Body of pancreas (tissue), 4 donors: Measurements from ENCODE around the gene COPG2. TPM values are rescaled to one million over a fixed set of nuclear protein-coding genes. Genes with fewer than 3 reads are reported as not detected.
"Not testable (repeated sequence)": the region's sequence is repeated elsewhere in the genome, so short reads cannot be mapped to it uniquely, and the experiment has no call there.

Experiments
- ATAC-seq: fragments of 150-250 bp; one replicate; pipeline ENCODE4 v1.9.1; 2016
- DNase-seq, 4 donors: peaks; one replicate each; pipeline ENCODE4 v3.0.0-alpha.2; 2019
- H3K27ac ChIP-seq, 4 donors: fragments of 200-600 bp; sonication (generic); 1 replicate in 3 of 4; 2 replicates in 1 of 4; pipeline versions ENCODE4 v1.5.1 to v1.6.1; 2016 to 2019; ENCODE audit warnings: mild to moderate bottlenecking in 1 of 4, mixed read lengths in 1 of 4, moderate library complexity in 1 of 4
- H3K27me3 ChIP-seq, 2 donors: fragments of 200-600 bp; sonication (generic); one replicate each; pipeline ENCODE4 v1.6.0; 2016; ENCODE audit warnings: mild to moderate bottlenecking in 1 of 2
- H3K36me3 ChIP-seq, 2 donors: fragments of 200-600 bp; sonication (generic); replicated peaks in 1 of 2; 2 replicates each; pipeline ENCODE4 v1.5.1; 2016; ENCODE audit warnings: low read depth in 2 of 2; ENCODE audit not compliant: insufficient read depth in 1 of 2
- H3K4me1 ChIP-seq: fragments of 200-600 bp; sonication (generic); one replicate; pipeline ENCODE4 v1.6.0; 2016
- H3K4me3 ChIP-seq, 2 donors: fragments of 200-600 bp; sonication (generic); 1 replicate in 1 of 2; 2 replicates in 1 of 2; pipeline ENCODE4 v1.5.1; 2016 to 2019
- H3K9me3 ChIP-seq, 3 donors: fragments of 200-600 bp; sonication (generic); 1 replicate in 2 of 3; 2 replicates in 1 of 3; pipeline ENCODE4 v1.5.1; 2016
- POLR2A ChIP-seq, 3 donors: fragments of 450-650 bp; IDR thresholded peaks; one replicate each; pipeline ENCODE4 v1.6.1; 2016; ENCODE audit warnings: antibody characterized with exemption in 3 of 3, mild to moderate bottlenecking in 2 of 3
- WGBS, 2 donors: methylation state at CpG; one replicate each; pipeline ENCODE4 v1.1.5; 2017; 5-methylcytosine and 5-hydroxymethylcytosine counted together
- intact Hi-C: fragments of 100-400 bp; cut with DNase I; formaldehyde crosslinking; loops from one replicate; pipeline ENCODE4 v1.15.1; 2023
- total RNA-seq, 2 donors: library from RNA; depleted of rRNA; stranded (reverse); fragments of >200 nt; gene quantifications; one replicate each; pipeline ENCODE4 v1.1.0, GENCODE V29; 2016
- TF ChIP-seq, protein P1 (sequence below), 7 experiments: fragments of 450-650 bp in 4 of 7; fragments of 200-600 bp in 3 of 7; sonication (generic) in 3 of 7; IDR thresholded peaks; one replicate each; pipeline ENCODE4 v1.5.1; 2016 to 2019; ENCODE audit warnings: antibody characterized with exemption in 7 of 7

The COPG2 gene
- total RNA-seq, 2 donors from 2014 or later, result 12.5 to 14.5 TPM

DNA sequence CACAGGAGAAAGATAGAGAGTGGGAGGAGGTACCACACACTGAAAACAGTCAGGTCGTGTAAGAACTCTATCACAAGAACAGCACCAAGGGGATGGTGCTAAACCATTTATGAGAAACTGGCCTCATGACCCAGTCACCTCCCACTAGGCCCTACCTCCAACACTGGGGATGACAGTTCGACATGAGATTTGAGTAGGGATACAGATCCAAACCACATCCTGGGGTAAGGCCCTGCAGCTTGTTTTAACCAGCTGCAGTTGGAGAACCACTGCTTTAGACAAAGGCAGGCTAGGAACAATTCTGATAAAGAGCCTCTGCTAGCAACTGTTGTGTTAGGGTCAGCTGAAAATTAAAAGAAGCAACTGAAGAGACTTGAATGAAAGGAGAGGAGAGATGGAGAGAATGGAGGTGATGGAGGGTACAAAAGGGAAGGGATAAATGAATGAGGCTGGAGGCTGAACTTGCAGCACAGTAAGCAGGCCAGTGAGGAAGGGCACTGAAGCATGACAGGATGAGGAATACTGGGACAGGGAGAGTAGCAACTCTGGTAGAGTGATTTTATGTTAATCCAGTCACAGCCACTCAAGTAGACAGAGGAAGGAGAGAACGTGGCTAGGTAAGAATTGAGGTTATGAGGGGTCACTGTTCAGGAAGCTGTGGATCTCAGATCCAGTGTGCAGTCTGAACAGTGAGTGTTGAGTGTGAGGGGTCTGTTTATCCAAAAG is 153.1 kb downstream of the COPG2 start:
- ATAC-seq, result no peak
- H3K9me3 ChIP-seq, result no peaks in the 10 kb centered on the region
- intact Hi-C loops, result no loop called here
- H3K4me1 ChIP-seq, result peaks cover 16% of the 10 kb centered on the region
- no peaks in the 10 kb centered on the region for H3K27me3 ChIP-seq
- no peak overlapping the region for H3K4me3 ChIP-seq
- no peaks in the 10 kb centered on the region for H3K36me3 ChIP-seq
- no peak for DNase-seq
- no peak for TF ChIP-seq POLR2A (IDR thresholded peaks at IDR 0.05)
- TF ChIP-seq, protein P1, sequence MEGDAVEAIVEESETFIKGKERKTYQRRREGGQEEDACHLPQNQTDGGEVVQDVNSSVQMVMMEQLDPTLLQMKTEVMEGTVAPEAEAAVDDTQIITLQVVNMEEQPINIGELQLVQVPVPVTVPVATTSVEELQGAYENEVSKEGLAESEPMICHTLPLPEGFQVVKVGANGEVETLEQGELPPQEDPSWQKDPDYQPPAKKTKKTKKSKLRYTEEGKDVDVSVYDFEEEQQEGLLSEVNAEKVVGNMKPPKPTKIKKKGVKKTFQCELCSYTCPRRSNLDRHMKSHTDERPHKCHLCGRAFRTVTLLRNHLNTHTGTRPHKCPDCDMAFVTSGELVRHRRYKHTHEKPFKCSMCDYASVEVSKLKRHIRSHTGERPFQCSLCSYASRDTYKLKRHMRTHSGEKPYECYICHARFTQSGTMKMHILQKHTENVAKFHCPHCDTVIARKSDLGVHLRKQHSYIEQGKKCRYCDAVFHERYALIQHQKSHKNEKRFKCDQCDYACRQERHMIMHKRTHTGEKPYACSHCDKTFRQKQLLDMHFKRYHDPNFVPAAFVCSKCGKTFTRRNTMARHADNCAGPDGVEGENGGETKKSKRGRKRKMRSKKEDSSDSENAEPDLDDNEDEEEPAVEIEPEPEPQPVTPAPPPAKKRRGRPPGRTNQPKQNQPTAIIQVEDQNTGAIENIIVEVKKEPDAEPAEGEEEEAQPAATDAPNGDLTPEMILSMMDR (IDR thresholded peaks at IDR 0.05), result no peak
- no peak overlapping the region for H3K27ac ChIP-seq
- 83 to 86% methylated on average over 3 of the region's 3 CpGs for WGBS, 2 donors

DNA sequence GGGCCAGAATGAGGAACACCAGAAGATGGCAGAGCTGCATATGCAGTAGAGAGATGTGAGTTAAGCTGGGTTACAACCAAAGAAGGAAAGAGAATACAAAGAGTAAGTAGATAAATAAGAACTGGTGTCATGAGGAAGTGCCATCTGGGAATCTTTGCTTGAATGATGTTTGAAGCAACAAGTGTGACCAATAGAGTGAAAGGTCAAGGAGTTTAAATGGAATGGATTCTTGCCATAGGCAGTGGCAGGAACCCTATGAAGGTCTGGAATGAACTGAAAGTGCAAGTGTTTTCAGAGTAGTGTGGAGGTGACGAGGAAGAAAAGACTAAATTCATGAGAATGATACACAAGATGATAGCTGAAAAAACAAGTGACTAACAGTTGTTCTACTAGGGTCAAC is 155.1 kb downstream of the COPG2 start:
- DNase-seq (no peak), ATAC-seq (no peak)
- Histone ChIP-seq H3K4me3 (no peak overlapping the region), H3K27ac (no peak overlapping the region), H3K9me3 (no peaks in the 10 kb centered on the region), H3K4me1 (peaks cover 16% of the 10 kb centered on the region), H3K27me3 (no peaks in the 10 kb centered on the region), H3K36me3 (no peaks in the 10 kb centered on the region)
- intact Hi-C loops, result no loop called here
- WGBS, 2 donors, result 100% methylated on average over 1 of the region's 1 CpG
- TF ChIP-seq, protein P1 (IDR thresholded peaks at IDR 0.05), result no peak
- TF ChIP-seq POLR2A (IDR thresholded peaks at IDR 0.05), result no peak

DNA sequence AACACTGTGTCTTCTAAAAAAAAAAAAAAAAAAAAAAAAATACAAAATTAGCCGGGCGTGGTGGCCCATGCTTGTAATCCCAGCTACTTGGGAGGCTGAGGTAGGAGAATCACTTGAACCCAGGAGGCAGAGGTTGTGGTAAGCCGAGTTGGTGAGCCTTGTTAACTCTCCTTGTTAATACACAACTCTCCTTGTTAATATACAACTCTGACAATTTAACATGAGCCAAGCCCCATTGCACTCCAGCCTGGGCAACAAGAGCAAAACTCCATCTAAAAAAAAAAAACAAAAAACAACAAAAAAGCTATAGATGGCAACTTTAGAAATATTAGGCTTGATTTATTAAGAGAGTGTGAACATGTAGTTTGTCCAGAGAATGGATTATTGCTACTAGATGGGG is 156.5 kb downstream of the COPG2 start:
- intact Hi-C loops, H3K36me3 ChIP-seq, H3K4me3 ChIP-seq, DNase-seq, H3K27me3 ChIP-seq, H3K9me3 ChIP-seq, H3K27ac ChIP-seq, ATAC-seq: not testable (repeated sequence)
- peaks cover 16% of the 10 kb centered on the region for H3K4me1 ChIP-seq
- WGBS, 2 donors, result 71% methylated on average over 3 of the region's 3 CpGs

DNA sequence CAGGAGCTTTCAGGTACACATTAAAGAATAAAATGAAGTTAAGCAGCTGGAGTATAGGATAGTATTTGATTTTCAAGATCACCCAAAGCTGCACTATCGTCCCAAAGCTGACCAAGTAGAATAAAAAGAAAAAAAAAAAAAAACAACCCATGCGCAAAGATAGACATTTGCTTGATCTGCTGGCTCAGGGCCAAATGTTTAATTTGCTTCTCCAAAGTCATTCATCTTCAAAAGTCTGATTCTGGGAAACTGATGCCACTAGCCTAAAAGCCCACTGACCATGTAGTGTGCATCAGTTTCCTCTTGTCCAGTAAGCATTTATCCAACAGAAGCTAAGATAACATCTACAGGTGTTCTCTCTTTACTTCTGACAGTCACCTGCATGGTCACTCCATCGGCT is 162.2 kb downstream of the COPG2 start:
- ATAC-seq, result no peak
- Histone ChIP-seq H3K27ac (no peak overlapping the region), H3K9me3 (no peaks in the 10 kb centered on the region), H3K4me3 (no peak overlapping the region), H3K4me1 (peaks cover 7% of the 10 kb centered on the region), H3K36me3 (peaks cover 9 to 18% of the 10 kb centered on the region in 2 donors), H3K27me3 (no peaks in the 10 kb centered on the region)
- TF ChIP-seq POLR2A (IDR thresholded peaks at IDR 0.05), result no peak
- TF ChIP-seq, protein P1 (IDR thresholded peaks at IDR 0.05), result no peak
- intact Hi-C loops, result no loop called here
- WGBS, 2 donors, result 88 to 93% methylated on average over 3 of the region's 3 CpGs
- DNase-seq, result no peak

DNA sequence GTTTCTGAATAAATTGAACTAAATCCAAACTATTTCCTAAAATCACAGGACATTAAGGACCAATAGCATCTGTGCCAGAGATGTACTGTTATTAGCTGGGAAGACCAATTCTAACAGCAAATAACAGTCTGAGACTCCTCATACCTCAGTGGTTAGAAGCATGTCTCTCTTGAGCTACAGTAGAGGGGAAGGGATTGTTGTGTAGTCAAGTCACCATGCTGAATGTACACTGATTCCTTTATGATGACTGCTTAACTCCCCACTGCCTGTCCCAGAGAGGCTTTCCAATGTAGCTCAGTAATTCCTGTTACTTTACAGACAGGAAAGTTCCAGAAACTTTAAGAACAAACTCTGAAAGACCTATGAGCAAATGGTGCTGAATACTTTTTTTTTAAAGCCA is 162.8 kb downstream of the COPG2 start:
- intact Hi-C loops, result no loop called here
- Histone ChIP-seq H3K27me3 (no peaks in the 10 kb centered on the region), H3K36me3 (peaks cover 14 to 19% of the 10 kb centered on the region in 2 donors), H3K4me3 (no peak overlapping the region), H3K27ac (no peak overlapping the region), H3K9me3 (no peaks in the 10 kb centered on the region), H3K4me1 (peaks cover under 1% of the 10 kb centered on the region)
- TF ChIP-seq, protein P1 (IDR thresholded peaks at IDR 0.05), result no peak
- TF ChIP-seq POLR2A (IDR thresholded peaks at IDR 0.05), result no peak
- ATAC-seq (no peak), DNase-seq (no peak)
